ENCODE measurements around the gene SLC13A3.

DNA sequence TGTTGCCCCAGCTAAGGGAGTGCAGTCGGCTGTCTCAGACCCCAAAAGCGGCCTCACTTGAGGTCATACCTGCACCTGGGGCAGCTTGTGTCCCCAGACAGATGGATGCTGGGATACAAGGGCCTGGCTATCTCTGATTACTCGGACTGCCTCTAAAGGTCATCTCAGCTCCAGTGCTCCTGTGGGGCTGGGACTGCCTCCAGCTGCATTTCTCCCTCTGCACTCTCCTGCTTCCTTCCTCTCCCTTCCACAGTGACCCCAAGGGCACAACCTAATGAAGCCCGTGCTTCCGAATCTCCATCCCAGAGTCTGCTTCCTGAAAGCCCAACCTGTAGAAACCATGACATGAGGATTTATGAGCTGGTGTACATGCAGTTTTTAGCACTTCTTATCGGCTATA lies 78.0 kb downstream of the SLC13A3 start:
- TF ChIP-seq, protein P1, sequence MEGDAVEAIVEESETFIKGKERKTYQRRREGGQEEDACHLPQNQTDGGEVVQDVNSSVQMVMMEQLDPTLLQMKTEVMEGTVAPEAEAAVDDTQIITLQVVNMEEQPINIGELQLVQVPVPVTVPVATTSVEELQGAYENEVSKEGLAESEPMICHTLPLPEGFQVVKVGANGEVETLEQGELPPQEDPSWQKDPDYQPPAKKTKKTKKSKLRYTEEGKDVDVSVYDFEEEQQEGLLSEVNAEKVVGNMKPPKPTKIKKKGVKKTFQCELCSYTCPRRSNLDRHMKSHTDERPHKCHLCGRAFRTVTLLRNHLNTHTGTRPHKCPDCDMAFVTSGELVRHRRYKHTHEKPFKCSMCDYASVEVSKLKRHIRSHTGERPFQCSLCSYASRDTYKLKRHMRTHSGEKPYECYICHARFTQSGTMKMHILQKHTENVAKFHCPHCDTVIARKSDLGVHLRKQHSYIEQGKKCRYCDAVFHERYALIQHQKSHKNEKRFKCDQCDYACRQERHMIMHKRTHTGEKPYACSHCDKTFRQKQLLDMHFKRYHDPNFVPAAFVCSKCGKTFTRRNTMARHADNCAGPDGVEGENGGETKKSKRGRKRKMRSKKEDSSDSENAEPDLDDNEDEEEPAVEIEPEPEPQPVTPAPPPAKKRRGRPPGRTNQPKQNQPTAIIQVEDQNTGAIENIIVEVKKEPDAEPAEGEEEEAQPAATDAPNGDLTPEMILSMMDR (IDR thresholded peaks at IDR 0.05; ENCODE audit: extremely low read depth in 1 of 2, insufficient read depth in 1 of 2, low read depth in 1 of 2, low read length in 2 of 2) = no peak
- TF ChIP-seq POLR2A (IDR thresholded peaks at IDR 0.05; ENCODE audit: low read depth, low read length) = no peak
- no peak for TF ChIP-seq MYC (IDR thresholded peaks at IDR 0.05; ENCODE audit: low read depth, low read length)
- TF ChIP-seq POLR2AphosphoS5 (IDR thresholded peaks at IDR 0.05; ENCODE audit: insufficient read depth, low read depth, low read length) = no peak
